GM12874 (cell line): ENCODE measurements around the gene LRSAM1.

Experiments used
- CTCF ChIP-seq: IDR thresholded peaks from 2 replicates; pipeline ENCODE4 v1.5.1; 2011; ENCODE audit warnings: low read depth, mild to moderate bottlenecking, control low read depth, low read length, moderate library complexity; ENCODE audit not compliant: insufficient read depth

LRSAM1 gene

GRCh38 chr9:127520941-127521918 lies 69.9 kb downstream of the LRSAM1 start:
- no peak for TF ChIP-seq CTCF

- no peak for TF ChIP-seq CTCF
Observed at GRCh38 chr9:127521919-127522304, 70.6 kb downstream of the LRSAM1 start.

GRCh38 chr9:127522727-127523126 lies 71.4 kb downstream of the LRSAM1 start:
- TF ChIP-seq CTCF, result no peak

GRCh38 chr9:127523312-127523851 lies 72.1 kb downstream of the LRSAM1 start:
- peak; percentile 44; the same call in 1 of the 2 replicates for TF ChIP-seq CTCF

- no peak for TF ChIP-seq CTCF
Observed at GRCh38 chr9:127524373-127524772, 73.1 kb downstream of the LRSAM1 start.

GRCh38 chr9:127525401-127526188 lies 74.3 kb downstream of the LRSAM1 start:
- TF ChIP-seq CTCF, result peak; percentile 64
